ENCODE results near the gene DLK1.

GRCh38 chr14:100741966-100742365, 15.3 kb downstream of the DLK1 start:
- TF ChIP-seq CTCF (IDR thresholded peaks at IDR 0.05 in 8 of 11, conservative IDR thresholded peaks at IDR 0.05 in 3 of 11) (no peak), POLR2A (IDR thresholded peaks at IDR 0.05) (no peak), POLR2AphosphoS5 (IDR thresholded peaks at IDR 0.05) (no peak)

Data from spleen (tissue), 7 donors.